Activated CD4-positive, alpha-beta T cell treated with anti-CD3 and anti-CD28 coated beads, Interleukin-2, amount 50 U/mL, for 1 hour (primary cell): ENCODE measurements around the gene MIXL1.
"Not testable (repeated sequence)": the region's sequence is repeated elsewhere in the genome, so short reads cannot be mapped to it uniquely, and the experiment has no call there.

Experiments
- DNase-seq: peaks from one replicate; pipeline ENCODE4 v3.0.0-alpha.2; 2020

Gene MIXL1

DNA sequence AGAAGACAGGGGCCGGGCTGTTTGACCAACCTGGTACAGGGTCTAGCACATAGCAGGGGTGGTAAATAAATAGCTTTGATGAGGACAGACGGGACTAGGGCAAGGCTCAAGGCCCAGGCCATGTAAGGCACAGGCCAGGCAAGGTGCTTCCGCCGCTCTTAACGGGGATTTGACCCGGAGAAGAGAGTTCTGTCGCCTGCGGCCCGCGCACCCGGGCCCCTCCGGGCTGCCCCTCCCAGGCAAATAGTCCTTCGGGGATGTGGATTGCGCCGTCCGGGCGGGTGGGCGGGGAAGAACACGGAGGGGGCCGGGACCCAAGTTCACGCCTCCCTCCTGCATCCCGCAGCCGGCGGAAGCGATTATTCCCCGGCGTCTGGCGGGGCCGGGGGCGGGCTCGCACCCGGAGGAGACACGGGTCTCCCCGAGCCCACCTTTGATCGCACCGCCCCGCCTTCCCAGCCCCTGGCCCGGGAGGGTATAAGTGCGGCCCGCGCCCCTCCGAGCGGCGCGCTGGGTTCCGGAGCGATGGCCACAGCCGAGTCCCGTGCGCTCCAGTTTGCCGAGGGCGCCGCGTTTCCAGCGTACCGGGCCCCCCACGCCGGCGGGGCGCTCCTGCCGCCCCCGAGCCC, at the start of gene MIXL1:
MIXL1 (plus strand) TSS at position 508 of the 629 bp plus-strand sequence; CDS start at position 526, 18 bp downstream.
- no peak for DNase-seq

DNA sequence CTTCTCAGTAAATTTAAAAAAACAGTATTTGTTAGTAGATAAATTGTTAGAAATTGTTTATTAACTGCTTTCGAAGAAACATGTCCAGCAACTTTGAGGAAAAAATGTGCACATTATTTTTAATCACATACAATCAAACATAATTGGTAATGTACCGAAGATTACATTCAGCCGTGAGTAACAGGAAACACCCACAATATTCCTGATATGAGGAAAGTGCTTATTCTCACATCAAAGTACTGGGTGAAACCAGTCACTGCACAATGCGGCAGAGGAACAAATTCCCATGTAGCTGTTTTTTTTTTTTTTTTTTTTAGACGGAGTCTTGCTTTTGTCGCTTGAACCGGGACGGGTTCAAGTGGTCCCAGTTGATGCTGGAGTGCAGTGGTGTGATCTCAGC, 46.6 kb upstream of the MIXL1 start:
- no peak for DNase-seq

DNA sequence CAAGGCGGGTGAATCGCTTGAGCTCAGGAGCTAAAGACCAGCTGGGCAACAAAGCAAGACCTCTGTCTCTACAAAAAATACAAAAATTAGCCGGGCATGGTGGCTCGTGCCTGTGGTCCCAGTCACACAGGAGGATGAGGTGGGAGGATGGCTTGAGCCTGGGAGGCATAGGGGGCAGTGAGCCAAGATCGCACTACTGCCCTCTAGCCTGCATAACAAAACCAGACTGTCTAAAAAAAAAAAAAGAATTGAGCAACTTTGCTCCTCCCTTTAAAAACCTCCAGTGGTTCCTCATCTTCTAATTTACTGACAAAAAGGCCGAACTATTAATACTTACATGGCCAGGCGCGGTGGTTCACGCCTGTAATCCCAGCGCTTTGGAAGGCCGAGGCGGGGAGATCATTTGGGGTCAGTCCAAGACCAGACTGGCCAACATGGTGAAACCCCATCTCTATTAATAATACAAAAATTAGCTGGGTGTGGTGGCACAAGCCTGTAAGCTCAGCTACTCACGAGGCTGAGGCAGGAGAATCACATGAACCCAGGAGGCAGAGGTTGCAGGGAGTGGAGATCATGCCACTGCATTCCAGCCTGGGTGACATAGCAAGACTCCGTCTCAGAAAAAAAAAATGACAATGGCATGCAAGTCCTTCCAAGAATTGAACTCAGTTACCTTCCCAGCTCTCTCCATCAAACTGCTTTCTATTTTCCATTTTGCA, 41.3 kb upstream of the MIXL1 start:
- DNase-seq, result no peak

DNA sequence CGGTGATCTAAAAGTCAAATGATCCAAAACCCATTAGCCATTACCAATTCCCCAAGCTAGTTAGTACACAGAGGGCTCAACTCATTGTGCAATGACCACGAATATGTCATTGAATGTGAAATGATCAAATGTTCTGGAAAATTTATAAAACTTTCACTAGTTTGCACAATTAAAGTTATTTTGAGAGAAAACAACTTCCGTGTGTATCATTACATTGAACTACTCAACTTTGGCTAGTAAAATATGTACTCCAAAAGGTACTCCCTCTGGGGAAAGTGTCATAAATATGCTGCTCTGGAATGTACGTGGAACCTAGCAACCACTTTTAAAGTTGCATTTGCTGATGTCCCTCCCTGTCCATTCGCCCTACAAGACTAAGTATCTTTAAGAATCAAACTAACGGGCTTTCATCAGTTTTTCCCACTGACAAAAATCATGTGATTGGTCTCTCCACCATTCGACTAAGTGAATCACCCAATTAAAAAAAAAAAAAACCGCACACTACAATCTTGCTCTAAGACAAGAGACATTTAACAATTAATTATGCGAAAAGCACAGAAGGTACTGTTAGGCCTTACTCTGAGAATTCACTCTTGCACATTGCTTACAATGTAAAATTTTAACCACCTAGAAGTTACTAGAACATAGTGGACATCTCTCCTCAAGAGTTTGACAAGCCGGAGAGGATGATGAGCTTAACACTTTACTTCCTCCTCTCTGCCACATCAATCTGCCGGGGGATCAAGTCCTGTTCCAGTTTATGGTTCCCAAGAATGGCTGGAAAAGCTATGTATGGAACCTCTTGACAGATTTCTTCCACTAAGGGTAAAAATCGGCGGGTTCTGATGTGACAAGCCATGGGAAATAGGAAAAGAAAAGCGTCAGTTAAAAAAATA, 38.1 kb upstream of the MIXL1 start:
- no peak for DNase-seq

- DNase-seq, result peak; percentile 80
Measured at GRCh38 chr1:226186124-226187018, 37.1 kb upstream of the MIXL1 start, which contains the start of gene ACBD3. Gene ACBD3, minus strand, starts transcription at chr1:226186741. Its CDS starts 66 bp downstream, at chr1:226186675.

- no peak for DNase-seq
Measured at GRCh38 chr1:226187019-226187322, 36.5 kb upstream of the MIXL1 start.

- DNase-seq, result no peak
Measured at GRCh38 chr1:226187380-226187779, 36.1 kb upstream of the MIXL1 start.

DNA sequence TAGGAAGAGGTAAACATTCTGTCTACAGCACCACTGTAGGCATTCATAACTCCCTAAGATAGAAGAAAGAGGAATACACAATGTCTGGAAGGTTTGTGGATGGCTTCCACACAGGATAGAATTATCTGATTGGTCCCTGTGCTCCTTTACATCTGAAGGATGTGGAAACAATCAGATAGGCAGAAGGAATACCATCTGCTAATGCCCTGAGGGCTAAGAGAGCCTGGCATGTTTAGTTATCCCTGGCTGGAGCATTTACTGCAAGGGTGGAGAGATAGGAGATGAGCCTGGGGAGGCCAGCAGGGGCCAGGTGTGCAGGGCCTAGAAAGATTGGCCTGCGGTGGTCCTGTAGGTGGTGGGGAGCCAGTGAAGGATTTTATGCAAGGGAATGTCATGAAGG, 28.3 kb upstream of the MIXL1 start:
- DNase-seq, result no peak

DNA sequence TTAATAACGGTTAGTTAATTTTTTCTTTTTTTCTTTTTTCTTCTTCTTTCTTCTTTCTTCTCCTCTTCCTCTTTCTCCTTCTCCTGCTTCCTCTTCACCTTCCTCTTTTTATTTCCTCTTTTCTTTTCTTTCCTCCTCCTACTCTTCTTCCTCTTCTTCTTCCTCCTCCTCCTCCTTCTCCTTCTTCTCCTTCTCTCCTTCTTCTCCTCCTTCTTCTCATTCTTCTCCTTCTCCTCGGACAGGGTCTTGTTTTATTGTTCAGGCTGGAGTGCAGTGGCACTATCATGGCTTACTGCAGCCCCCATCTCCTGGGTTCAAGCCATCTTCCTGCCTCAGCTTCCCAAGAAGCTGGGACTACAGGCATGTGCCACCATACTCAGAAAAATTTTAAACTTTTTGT, 23.5 kb upstream of the MIXL1 start:
- DNase-seq, result no peak

- DNase-seq, result no peak
Measured at GRCh38 chr1:226201029-226201593, 22.4 kb upstream of the MIXL1 start.

DNA sequence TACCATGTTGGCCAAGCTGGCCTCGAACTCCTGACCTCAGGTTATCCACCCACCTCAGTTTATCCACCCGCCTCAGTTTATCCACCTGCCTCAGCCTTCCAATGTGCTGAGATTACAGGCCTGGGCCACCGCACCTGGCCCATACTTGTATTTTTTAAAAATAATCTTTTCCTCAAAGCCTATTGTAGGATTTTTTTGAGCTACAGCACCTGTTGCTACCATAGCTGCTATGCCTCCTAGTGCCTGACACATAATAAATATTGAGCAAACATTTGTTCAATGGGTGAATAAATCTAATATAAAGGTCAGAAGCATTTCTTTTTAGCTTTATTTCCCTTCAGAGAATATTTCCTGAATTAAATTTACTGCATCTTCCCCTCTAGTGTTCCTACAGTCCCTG, 21.2 kb upstream of the MIXL1 start:
- no peak for DNase-seq

GRCh38 chr1:226202666-226203065, 20.8 kb upstream of the MIXL1 start:
- DNase-seq, result not testable (repeated sequence)

- DNase-seq, result no peak
Measured at GRCh38 chr1:226203240-226203639, 20.2 kb upstream of the MIXL1 start.

- no peak for DNase-seq
Measured at GRCh38 chr1:226203655-226204054, 19.8 kb upstream of the MIXL1 start.

- no peak for DNase-seq
Measured at GRCh38 chr1:226204198-226204597, 19.3 kb upstream of the MIXL1 start.

- no peak for DNase-seq
Measured at GRCh38 chr1:226207048-226207447, 16.4 kb upstream of the MIXL1 start.

- DNase-seq, result no peak
Measured at GRCh38 chr1:226209307-226210059, 14.0 kb upstream of the MIXL1 start.

DNA sequence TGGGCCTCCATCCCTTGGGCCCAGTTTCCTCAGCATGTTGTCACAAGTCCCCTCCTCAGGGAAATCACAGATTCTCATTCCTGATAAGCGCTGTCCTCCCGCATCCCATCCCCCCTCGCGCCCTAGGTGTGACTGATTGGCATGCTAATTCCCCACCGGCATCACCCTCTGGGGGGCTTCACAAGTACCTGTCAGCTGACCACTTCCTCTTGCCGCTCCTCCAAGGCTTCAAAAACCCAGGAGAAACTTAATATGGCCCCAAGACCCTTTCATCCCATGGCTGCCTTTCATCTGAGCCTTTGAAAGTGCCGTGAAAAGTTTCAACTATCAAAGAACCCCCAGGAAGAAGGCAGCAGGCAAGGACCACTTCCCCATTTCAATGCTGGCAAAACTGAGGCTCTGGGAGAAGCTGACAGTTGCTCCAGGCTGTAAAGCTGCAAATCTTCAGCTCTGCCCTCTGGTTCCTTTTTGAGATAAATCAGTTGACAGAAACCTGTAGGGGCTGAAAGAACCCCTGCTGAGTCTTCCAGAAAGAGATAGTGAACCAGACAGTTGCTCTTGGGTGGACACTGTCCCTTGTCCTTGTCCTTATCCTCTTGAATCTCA, 12.8 kb upstream of the MIXL1 start:
- no peak for DNase-seq

GRCh38 chr1:226211181-226211821, 12.2 kb upstream of the MIXL1 start:
- DNase-seq, result no peak

- no peak for DNase-seq
Measured at GRCh38 chr1:226212545-226212944, 10.9 kb upstream of the MIXL1 start.

DNA sequence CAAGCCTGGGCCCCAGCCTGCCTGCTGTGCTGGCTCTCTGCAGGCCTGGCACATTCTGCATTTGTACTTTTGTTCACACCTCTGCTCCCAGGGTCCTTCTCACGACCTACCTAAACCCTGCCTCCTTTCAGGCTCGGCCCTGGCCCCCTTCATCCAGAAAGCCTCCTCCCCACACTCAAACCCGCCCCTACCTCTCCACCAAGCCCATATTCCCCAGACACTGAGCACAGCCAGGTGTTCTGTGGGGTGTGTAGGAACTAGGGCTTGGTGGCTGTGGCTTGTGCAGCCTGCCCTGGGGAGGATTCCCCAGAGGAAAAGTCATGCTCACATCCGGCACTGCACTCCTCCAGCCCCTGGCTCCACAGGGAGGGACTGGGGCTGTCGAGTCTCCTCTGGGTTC, 8.2 kb upstream of the MIXL1 start:
- no peak for DNase-seq
